ENCODE results near the gene RYR2. TPM values are rescaled to one million over a fixed set of nuclear protein-coding genes. Genes with fewer than 3 reads are reported as not detected.

RYR2 gene
- polyA plus RNA-seq, 1 experiment: not detected

DNA sequence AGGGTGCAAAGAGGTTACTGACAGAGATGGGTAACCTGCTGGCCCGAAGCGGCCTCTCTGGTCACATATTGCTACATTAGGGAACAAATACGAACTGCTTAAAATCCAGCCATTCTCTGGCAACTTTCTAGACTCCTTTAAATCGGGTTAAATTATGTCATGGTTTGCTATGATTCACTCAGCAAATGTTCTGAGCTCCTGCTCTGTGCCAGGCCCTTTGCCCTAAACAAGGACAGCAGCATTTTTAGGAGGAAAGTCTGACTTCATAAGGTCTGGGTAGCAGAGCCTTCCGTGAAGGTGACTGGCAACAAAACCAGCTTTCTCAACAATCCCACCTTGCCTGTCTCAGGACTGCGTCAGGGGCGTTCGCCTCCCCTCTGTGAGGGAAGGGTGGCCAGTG lies 833.3 kb downstream of the RYR2 start:
- ChIA-PET POLR2A (no interaction called here), CTCF (no interaction called here)
- TF ChIP-seq, protein P1, sequence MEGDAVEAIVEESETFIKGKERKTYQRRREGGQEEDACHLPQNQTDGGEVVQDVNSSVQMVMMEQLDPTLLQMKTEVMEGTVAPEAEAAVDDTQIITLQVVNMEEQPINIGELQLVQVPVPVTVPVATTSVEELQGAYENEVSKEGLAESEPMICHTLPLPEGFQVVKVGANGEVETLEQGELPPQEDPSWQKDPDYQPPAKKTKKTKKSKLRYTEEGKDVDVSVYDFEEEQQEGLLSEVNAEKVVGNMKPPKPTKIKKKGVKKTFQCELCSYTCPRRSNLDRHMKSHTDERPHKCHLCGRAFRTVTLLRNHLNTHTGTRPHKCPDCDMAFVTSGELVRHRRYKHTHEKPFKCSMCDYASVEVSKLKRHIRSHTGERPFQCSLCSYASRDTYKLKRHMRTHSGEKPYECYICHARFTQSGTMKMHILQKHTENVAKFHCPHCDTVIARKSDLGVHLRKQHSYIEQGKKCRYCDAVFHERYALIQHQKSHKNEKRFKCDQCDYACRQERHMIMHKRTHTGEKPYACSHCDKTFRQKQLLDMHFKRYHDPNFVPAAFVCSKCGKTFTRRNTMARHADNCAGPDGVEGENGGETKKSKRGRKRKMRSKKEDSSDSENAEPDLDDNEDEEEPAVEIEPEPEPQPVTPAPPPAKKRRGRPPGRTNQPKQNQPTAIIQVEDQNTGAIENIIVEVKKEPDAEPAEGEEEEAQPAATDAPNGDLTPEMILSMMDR (IDR thresholded peaks at IDR 0.05; ENCODE audit: low read depth, low read length): no peak
- Histone ChIP-seq H3K27ac (ENCODE audit: low read depth, low read length) (no peak overlapping the region), H3K4me3 (ENCODE audit: low read depth, low read length) (no peak overlapping the region), H3K9me3 (ENCODE audit: control insufficient read depth, insufficient read depth, low read length) (peaks cover 15% of the 10 kb centered on the region), H3K27me3 (ENCODE audit: control insufficient read depth, insufficient read depth, low read length) (no peaks in the 10 kb centered on the region)
- no peak for DNase-seq (ENCODE audit: low read depth, low spot score)

DNA sequence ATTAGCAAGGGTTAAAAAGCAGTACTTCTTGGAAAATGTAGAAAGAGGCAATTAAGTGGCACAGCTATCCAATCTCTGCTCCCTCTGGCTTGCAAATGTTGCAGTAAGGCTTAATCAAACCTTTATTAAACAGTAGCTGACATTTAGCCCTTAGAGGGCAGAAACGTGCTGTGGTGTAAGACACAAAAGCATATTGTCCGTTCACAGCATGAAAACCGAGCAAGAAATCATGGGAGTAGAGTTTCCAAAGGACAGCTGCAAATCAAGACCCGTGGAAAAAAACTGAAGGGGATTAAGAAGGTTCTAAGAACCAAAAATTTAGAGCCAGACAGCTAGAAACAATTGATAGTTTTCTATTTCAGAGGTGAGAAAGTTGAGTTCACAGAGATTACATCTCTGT lies 835.6 kb downstream of the RYR2 start:
- TF ChIP-seq, protein P1 (IDR thresholded peaks at IDR 0.05; ENCODE audit: low read depth, low read length): no peak
- POLR2A ChIA-PET: no interaction called here
- no peak overlapping the region for H3K27ac ChIP-seq (ENCODE audit: low read depth, low read length)

DNA sequence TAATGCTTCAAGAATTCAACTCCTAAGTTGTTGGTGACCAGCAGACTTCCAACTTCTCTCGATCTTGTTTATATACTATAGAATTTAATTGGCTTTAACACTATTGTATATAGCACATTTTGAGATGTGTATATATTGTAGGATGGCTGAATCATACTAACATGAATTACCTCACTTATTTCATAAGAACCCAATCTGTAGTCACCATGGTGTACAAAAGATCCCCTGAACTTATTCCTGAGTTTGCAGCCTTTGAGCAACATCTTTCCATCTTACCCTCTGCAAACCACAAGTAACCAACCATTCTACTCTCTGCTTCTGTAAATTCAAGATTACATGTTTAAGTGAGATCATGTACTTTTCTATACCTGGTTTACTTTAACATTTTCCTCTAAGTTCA lies 836.4 kb downstream of the RYR2 start:
- Histone ChIP-seq H3K27ac (ENCODE audit: low read depth, low read length) (no peak overlapping the region), H3K9me3 (ENCODE audit: control insufficient read depth, insufficient read depth, low read length) (peaks cover 6% of the 10 kb centered on the region), H3K27me3 (ENCODE audit: control insufficient read depth, insufficient read depth, low read length) (no peaks in the 10 kb centered on the region), H3K4me3 (ENCODE audit: low read depth, low read length) (no peak overlapping the region)
- ChIA-PET CTCF (no interaction called here), POLR2A (no interaction called here)
- TF ChIP-seq, protein P1 (IDR thresholded peaks at IDR 0.05; ENCODE audit: low read depth, low read length): no peak
- no peak for DNase-seq (ENCODE audit: low read depth, low spot score)

More for the DNA sequence above, 835.6 kb downstream of the RYR2 start:
- Histone ChIP-seq H3K27me3 (ENCODE audit: control insufficient read depth, insufficient read depth, low read length) (no peaks in the 10 kb centered on the region), H3K4me3 (ENCODE audit: low read depth, low read length) (no peak overlapping the region), H3K9me3 (ENCODE audit: control insufficient read depth, insufficient read depth, low read length) (peaks cover 6% of the 10 kb centered on the region)
- CTCF ChIA-PET: no interaction called here
- no peak for DNase-seq (ENCODE audit: low read depth, low spot score)

DNA sequence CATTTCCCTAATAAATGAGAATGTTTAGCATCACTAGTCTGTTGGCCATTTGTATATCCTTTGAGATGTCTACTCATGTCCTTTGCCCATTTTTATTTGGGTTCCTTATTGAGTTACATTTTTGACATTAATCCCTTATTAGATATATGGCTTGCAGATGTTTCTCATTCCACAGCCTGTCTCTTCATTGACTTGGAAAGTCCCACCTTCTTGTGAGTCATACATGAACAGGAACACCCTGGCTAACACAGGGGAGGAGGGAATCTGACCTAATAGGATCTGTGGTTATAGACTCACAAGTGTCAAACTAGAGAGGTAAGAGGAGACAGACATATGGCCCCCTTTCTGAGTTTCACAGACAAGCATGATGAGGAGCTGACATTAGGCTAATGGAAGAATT lies 837.2 kb downstream of the RYR2 start:
- no peak for DNase-seq (ENCODE audit: low read depth, low spot score)
- no peak overlapping the region for H3K27ac ChIP-seq (ENCODE audit: low read depth, low read length)
- no peaks in the 10 kb centered on the region for H3K27me3 ChIP-seq (ENCODE audit: control insufficient read depth, insufficient read depth, low read length)
- ChIA-PET POLR2A (no interaction called here), CTCF (no interaction called here)
- TF ChIP-seq, protein P1 (IDR thresholded peaks at IDR 0.05; ENCODE audit: low read depth, low read length): no peak
- H3K4me3 ChIP-seq (ENCODE audit: low read depth, low read length): no peak overlapping the region
- H3K9me3 ChIP-seq (ENCODE audit: control insufficient read depth, insufficient read depth, low read length): peaks cover 6% of the 10 kb centered on the region

Small RNA genes within 50 kb of the gene (small RNA-seq; reads per million reads assigned to genes)
- gene MIR4428 (ENCODE audit: insufficient read length, low read depth): not detected
- gene RF00402 (ENCODE audit: insufficient read length, low read depth): not detected

Other genes starting within 250 kb of the RYR2 start
- 11.0 and 13.0 TPM in 2 replicates for gene MTR, start 246.9 kb upstream of the RYR2 start, polyA plus RNA-seq (2011; rRNA removed)
- gene MT1HL1, start 37.7 kb upstream of the RYR2 start, polyA plus RNA-seq (2011; rRNA removed): not detected in 2 replicates

Measured in AG04450 (cell line).